Left colon (tissue), 2 donors: Measurements from ENCODE around the gene HOXD12. TPM values are rescaled to one million over a fixed set of nuclear protein-coding genes. Genes with fewer than 3 reads are reported as not detected.
A peak's percentile ranks its signal among the peaks of the same experiment; 100 is the strongest.

Experiments used
- ATAC-seq: fragments of 200-7000 bp; cut with Tn5 transposase; one replicate; pipeline ENCODE4 v1.9.1; 2020; ENCODE audit warnings: mild to moderate bottlenecking, moderate library complexity
- DNase-seq, 2 donors: peaks; one replicate each; pipeline ENCODE4 v3.0.0-alpha.2; 2020
- intact Hi-C, 2 donors: fragments of 100-400 bp; cut with DNase I in 1 of 2; cut with micrococcal nuclease in 1 of 2; formaldehyde crosslinking; loops; one replicate each; pipeline versions ENCODE4 v1.11.2 to v1.14.0; 2022; cut with DNase I, micrococcal nuclease
- long read RNA-seq: library from polyadenylated mRNA; unstranded; transcript quantifications from one replicate; pipeline ENCODE4 v2.0.0, GENCODE V29; 2021
- total RNA-seq, 2 donors: library from RNA; stranded (reverse); fragmentation: NEBNext Ultra II Directional; extraction: Animal tissue kit (Norgen Biotek cat#: 25700); gene quantifications; one replicate each; pipeline ENCODE4 v1.2.1, GENCODE V29; 2021
- donor health status: DM: no; HTN: no; CAD: no.
- donor health status: DM: yes; HTN: yes; CAD: no.

The HOXD12 gene, protein sequence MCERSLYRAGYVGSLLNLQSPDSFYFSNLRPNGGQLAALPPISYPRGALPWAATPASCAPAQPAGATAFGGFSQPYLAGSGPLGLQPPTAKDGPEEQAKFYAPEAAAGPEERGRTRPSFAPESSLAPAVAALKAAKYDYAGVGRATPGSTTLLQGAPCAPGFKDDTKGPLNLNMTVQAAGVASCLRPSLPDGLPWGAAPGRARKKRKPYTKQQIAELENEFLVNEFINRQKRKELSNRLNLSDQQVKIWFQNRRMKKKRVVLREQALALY
- total RNA-seq = not detected
- long read RNA-seq = 0 reads

DNA sequence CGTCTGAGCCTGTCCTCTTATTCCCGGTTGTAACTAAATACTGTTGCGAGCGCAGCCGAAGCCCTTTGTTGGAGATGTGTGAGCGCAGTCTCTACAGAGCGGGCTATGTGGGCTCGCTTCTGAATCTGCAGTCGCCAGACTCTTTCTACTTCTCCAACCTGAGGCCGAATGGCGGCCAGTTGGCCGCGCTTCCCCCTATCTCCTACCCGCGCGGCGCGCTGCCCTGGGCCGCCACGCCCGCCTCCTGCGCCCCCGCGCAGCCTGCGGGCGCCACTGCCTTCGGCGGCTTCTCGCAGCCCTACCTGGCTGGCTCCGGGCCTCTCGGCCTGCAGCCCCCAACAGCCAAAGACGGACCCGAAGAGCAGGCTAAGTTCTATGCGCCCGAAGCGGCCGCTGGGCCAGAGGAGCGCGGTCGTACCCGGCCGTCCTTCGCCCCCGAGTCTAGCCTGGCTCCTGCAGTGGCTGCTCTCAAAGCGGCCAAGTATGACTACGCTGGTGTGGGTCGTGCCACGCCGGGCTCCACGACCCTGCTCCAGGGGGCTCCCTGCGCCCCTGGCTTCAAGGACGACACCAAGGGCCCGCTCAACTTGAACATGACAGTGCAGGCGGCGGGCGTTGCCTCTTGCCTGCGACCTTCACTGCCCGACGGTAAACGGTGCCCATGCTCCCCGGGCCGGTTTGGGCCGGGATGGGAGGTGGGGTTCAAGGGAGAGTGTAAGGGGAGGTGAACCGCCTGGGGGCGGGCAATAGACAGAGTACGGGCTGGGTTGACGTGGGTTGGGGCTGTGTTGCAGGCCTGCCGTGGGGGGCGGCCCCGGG is at the start of gene HOXD12:
Gene HOXD12 (plus strand): TSS at position 68 of the 819 bp plus-strand sequence. CDS start 7 bp downstream, at position 75.
- DNase-seq (no peak), ATAC-seq (no peak)
- intact Hi-C loops = loop anchor here (5.0 to 10.0 kb wide), 3 partner anchors 408 to 733 kb away; no protein-coding TSS in a partner anchor

DNA sequence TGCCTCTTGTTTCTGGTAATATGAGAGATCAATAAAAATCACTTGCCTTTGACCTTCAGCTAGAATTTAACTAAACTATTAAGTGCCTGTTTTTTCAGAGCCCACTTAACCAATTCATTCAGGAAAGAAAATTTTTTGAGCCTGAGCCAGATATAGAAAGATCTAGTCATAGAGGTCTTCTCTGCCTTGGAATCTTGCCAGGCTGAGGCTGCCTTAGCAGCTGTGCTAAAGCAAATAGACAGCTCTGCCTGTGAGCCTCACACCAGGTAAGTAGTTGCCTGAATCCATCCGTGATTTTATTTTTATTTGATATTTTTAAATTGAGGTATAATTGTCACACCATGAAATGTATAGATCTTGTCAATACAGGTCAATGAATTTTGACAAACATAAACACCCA is 43.2 kb upstream of the HOXD12 start:
- no peak for ATAC-seq
- no peak for DNase-seq
- intact Hi-C loops = no loop called here

DNA sequence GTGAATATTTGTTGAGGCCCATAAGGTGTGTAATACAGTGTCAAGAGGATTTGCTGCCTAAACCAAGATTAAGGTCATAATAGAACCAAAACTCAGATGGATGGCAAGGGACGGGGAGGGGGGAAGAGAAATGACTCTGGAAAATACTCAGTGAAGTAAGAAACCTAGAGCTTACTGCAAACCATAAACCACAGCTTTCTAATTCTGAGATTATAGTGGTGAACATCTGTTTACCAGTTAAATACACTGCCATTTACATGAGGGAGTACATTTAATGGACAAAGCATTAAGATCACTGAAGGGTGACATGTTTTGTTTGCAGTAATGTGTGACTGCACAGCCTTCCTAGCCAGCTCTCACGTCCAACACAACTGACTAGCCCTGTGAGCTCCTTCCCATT is 35.6 kb upstream of the HOXD12 start:
- ATAC-seq = no peak
- intact Hi-C loops = no loop called here
- DNase-seq = no peak

DNA sequence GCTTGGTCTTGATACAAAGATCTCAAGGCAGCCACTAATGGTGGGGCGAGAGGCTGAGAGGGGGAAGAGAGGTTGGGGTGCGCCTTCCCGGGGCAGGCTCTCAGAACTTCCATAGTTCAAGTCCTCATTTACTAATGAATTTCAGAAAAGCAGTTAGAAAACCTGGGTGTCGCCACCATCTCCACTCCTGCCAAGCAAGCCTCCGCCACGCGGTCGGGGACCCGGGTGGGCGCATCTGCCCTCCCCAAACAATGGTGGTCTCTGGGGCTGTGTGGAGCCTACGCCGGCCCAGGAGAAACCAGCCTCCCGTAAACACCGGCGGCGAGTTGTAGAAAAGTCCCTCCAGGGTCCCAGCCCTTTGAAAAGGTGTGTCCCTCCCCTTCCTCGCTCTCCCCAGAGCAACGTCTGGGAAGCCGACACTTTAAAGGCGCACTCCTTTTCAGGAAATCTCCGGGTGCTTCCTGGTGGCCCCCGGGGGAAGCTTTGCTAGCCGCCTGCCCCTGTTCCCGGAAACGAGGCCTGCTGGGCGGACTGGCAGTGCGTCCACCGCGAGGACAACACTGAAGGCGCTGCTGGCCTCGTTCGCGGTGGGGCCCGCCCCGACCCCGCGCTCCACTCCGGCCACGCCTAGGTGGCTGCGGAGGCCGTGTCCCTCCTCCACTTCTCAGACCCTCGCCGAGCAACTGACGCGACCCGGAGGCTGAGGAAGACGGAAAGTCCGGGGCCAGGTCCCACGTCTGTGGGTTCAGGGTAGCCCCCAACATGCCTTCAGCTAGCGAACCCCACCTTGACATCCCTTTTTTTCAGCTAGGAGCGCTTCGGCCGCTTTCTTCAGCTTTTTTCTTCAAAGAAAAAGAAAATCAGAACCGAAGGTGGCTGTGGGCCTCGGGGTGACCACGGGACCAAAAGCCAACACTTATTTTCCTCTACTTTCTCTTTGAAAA is 32.7 kb upstream of the HOXD12 start:
- ATAC-seq (peak; percentile 38), DNase-seq (no peak)
- intact Hi-C loops = no loop called here

DNA sequence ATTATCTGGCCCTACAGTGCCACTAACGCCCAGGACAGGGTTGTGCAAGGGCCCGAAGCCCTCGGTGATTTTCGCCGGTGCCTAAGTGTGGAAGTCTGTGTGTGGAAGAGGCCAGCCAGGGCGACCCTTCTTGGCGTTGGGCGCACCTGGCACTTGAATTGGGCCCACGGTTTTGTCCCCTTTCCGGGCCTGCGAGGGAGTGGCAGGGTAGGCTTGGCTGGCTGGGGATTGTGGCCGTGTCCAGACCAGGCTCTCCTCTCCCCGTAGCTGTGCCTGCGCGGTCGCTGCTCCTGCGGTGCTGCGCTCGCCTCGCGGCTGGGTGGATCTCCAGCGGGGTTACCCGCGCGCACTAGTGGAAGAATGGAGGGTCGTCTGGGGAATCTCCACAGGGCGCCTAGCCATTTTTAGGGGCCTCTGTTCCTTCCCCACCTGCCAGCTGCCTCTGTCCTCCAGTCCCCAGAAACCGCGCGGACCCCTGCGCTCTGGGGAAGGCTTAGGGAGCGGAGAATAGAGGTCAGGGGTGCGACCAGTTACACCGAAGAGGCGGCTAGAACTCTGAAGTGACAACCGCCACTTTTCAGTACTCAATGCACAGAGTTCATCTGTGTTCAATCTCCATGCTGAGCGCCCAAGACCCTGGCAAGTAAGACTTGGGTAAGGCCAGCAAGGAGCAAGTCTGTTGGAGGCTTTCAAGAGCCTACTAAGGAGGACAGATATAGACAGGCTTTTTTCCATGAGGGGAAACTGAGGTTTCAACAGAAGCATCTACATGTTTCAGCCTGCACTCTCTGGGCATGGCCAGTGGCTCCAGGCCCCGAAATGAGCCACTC is 31.8 kb upstream of the HOXD12 start:
- intact Hi-C loops = no loop called here
- DNase-seq (no peak), ATAC-seq (peak; percentile 74)

DNA sequence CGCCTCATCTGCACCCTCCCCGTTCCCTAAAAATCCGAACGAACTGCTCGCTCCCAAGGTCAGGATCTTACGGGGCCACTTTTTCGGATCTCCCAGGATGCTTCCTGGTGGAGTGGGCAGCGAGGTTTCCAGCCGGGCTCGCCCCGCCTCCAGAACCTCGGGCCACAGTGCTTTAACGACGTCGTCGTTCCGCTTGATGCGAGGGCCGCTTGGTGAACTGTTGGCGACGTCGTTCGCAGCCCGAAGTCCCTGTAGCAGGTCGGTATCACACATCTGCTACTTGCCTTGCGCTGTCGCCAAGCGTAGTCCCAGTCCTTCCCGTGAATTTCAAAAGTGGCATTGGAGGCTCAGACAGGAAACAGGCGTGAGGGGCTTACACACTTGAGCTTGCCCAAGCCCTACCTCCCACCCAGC is 31.2 kb upstream of the HOXD12 start:
- intact Hi-C loops = no loop called here
- DNase-seq (no peak), ATAC-seq (peak; percentile 25)

DNA sequence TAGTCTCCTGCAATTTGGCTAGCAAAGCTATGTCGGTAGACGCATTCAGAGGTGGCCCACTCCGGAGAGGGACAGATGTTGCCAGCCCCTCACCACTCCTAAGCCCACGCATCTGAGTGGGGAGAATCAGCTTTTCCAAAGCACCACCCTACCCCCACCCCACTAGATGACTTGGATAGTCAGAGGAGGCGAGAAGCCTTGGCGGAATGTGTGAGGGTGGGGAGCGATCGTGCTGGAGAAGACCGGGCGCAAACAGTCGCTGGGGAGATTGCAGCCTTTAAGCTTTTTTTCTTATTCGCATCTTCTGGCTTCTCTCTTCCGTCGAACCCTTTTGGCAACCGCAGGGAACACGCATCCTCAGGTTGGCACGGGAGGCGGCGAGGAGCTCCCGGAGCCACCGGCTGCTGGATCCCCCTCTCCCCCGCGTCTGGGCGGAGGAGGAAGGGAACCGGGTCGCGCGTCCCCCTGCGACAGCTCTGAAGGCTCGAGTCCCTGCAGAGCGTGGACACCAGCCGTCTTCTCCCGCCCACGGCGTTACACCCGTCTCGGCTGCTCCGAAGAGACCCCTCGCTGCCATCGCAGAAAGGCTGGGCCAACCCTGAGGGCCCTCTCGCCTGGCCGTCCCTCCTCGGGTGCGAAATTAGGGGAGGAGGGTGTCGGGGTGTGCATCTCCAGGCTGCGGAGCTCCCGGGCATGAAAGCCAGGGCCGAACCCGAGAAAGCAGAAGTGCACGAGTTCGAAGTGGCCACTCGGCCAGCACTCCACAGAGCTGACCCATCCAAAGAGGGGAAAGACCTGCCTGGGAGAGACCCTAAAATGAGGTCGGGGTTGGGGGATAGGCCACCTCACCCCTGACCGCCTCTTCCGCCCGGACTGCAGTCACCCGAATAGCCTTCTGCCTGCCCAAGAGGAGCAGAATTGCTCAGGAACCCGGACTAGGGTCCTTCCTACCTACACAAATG is 28.0 kb upstream of the HOXD12 start:
- no peak for DNase-seq
- ATAC-seq = no peak
- intact Hi-C loops = no loop called here

DNA sequence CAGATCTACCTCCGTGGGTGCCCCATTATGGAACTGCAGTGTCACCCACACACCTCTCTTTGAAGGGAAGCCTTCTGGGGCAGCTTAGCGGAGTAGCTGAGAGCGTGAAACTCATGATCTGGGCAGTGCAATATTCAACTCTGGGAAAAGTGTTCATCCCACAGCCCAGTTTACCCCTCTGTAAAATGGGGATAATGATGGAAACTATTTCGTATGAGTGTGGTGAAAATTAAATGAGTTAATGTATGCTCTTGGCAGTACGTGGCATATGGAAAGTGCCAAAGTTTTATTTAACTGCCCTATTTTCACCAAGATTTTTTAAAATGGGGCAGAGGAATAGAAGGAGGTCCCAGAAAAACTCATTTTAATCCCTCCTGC is 27.3 kb upstream of the HOXD12 start:
- DNase-seq (no peak), ATAC-seq (no peak)
- intact Hi-C loops = no loop called here

DNA sequence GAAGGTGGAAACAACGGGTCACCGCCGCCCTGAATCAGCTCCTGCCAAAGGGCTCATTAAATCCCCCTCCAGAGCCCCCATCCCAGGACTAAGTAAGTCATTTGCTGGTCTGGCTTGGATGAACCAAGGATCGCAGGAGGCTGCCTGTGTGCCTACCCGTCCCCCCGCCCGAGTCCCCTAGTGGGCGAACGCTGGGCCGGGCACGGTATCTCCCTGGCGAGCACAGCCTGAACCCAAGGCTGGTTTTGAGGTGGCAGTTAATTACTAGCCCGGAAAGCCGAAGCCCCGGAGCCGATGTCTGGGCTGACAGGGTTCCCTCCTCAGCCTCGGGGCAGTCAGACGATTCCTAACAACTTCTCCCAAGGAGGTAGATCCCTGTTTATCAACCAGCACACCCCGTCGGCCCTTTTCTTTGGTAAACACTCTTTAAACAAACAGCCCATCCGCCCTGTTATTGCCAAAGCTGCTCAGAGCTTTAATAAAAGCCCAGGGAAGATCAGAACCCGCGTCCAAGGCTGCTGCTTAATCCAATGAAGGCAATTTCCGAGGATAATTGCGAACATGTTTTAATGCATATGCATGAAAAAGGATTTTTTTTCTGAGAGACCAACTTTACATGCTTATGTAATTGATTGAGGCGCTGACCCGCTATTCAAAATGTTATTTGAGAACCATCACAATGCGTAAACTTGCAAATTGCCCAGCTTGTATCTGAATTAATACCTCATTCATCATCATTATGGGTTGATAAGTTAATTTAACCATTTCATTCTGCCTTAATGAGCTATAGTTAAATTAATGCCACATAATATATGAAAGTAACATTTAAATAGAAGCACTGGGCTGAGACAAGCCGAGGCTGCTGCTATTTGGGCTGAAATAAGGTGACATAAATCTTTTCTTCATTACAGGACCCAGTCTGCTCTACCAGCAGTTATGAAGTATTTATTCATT is 26.4 kb upstream of the HOXD12 start:
- intact Hi-C loops = no loop called here
- no peak for DNase-seq
- ATAC-seq = no peak

DNA sequence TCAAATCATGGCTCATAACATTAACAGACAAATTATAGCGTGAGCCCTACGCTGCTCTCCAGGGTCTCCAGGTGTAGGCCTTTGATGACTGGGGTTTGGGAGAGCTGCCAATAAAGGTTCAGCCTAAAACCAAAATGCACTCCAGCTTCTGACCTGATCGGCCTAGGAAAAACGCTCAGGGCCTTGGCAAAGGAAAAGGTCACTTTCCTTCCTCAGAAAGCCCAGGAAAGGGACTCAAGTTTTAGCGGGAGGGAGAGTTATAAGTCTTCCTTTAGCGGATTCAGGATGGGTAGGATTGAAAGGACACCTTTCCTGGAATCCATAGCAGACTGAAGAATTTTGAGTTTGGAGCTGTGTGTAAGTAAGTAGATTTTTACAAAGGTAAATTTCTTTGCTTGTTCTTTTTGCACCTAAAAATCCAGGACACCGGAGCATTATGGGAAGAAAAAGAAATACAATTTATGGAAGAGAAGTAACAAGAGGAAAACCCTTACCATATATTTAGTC is 24.6 kb upstream of the HOXD12 start:
- intact Hi-C loops = no loop called here
- DNase-seq (no peak), ATAC-seq (no peak)

DNA sequence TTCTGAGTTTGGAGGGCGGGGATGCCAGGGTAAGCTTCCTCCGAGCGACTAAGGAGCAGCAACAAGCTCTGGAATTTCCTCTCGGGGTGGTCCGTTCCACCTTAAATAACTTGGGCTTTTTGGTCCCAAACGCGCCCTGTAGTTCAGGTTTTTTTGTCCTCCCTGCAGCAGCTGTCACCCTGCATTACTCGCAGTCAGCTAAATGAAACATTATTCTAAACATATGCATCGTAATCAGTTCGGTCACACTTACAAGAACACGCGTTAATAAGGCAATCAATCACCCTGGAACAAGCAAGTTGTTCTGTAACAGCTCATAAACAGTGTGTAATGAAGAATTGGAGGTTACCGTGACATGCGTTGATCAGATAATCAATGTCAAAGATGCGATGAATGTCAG is 24.1 kb upstream of the HOXD12 start:
- intact Hi-C loops = no loop called here
- DNase-seq = no peak
- no peak for ATAC-seq

DNA sequence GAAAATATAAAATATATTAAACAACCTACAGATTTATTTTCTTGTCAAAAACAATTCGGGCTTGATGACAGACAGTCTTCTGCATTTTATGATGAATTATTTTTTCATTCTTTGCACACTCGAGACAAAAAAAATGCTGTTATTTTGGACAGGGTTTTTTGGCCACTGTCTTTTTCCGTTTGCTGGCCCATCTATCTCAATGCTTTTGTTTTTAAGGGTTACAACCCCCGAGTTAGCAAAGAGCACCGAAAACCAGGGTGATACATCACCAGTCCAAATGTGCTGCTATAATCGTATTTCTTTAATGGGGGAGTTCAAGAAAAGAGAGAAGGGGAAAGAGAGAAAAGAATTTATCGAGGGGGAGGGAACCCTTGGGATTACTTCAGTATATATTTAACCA is 23.5 kb upstream of the HOXD12 start:
- ATAC-seq (no peak), DNase-seq (no peak)
- intact Hi-C loops = no loop called here

DNA sequence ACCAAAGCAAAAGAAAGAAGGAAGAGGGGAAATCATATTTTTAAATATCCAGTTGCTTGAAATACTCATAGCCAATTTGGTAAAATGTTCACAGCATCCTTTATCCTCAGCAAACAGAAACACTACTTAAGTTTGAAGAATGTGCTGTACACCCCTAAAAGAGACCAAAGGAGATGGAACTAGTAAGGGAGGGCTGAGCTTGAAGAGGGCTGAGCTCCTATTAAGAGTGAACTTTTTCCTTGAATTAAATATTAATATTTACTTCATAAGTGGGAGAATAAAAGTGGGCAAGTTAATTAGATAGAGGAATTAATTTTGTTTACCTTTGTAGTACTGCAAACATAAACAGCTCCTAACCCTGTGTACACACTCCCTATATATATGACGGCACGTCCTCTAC is 22.8 kb upstream of the HOXD12 start:
- ATAC-seq (no peak), DNase-seq (no peak)
- intact Hi-C loops = no loop called here

DNA sequence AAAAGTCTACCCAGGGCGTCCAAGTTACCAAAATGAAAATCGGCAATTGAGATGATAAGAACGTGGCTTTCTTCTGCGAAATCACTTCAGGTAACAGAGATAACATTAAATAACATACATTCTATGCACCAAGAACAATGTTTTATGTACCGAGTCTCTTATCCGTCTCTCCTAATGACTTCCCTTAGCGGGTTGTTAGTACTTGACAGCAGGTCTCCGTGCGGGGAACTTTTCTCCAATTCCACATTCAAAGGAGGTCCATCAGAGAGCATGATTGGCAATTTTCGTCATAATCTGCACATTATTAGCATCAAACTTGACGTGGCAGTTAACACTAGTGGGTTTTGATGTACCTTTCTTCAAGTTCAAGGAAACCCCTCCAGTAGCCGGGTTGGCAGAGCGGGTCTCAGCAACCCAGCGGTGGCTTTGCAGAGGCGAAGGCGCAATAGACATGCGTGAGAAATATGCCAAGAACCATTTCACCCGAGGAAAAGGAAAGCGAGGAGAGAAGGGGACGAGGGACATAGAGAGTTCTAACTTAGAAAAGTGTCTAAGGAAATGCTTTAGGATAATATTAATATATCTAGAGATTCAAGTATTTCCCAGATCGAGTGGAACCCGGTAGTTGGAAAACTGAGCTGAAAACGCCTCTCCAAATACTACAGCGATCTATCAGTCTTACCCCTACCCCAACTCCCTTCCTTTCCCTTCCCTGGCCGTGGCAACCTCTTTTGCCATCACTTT is 20.9 kb upstream of the HOXD12 start:
- no peak for DNase-seq
- ATAC-seq = no peak
- intact Hi-C loops = no loop called here

DNA sequence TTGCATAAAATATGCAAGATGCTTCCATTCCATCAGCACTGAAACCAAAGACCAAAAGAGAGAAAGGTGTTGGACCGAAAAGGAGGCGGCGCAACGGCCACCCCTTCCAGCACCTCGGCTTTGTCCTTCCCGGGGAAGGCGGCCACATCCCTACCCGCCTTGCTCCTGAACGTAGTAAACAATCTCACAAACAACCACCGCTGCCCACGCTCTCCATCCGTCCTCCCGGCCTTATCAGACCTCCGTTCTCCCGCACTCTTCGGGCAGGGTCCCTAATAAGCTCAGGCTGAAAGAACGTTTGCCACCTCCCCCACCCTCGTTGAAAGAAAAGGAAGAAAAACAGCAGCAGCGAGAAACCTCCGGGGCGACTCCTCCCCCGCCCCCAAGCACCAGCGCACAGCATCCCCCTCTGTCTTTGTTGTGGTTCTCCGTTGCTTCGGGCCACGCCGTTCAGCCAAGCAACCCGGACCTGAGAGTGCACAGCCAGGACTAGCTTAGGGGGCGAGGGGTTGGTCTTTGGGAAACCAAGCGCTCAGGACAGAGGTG is 20.2 kb upstream of the HOXD12 start:
- no peak for ATAC-seq
- no peak for DNase-seq

More for the DNA sequence above, 20.2 kb upstream of the HOXD12 start:
- intact Hi-C loops = no loop called here
